Adipocyte (in vitro differentiated cells): ENCODE data around the gene DNAH17.

ENCODE experiments used
- DNase-seq: peaks from one replicate; pipeline ENCODE4 v3.0.0-alpha.2; 2015; ENCODE audit warnings: low read depth
- H3K27me3 ChIP-seq: replicated peaks from 2 replicates; pipeline ENCODE4 v1.7.0; 2013; ENCODE audit warnings: mild to moderate bottlenecking, low read length, moderate library complexity; ENCODE audit not compliant: control insufficient read depth, insufficient read depth
- H3K36me3 ChIP-seq: 2 replicates; pipeline ENCODE4 v1.7.0; 2013; ENCODE audit warnings: low read length, mild to moderate bottlenecking, moderate library complexity; ENCODE audit not compliant: control insufficient read depth, insufficient read depth, severe bottlenecking
- H3K4me1 ChIP-seq: 2 replicates; pipeline ENCODE4 v1.7.0; 2013; ENCODE audit warnings: mild to moderate bottlenecking, low read length, moderate library complexity; ENCODE audit not compliant: control insufficient read depth, insufficient read depth
- H3K4me3 ChIP-seq: 2 replicates; pipeline ENCODE4 v1.7.0; 2013; ENCODE audit warnings: mild to moderate bottlenecking, low read length, moderate library complexity
- H3K9ac ChIP-seq: 2 replicates; pipeline ENCODE4 v1.7.0; 2013; ENCODE audit warnings: mild to moderate bottlenecking, low read length, moderate library complexity
- H3K9me3 ChIP-seq: 2 replicates; pipeline ENCODE4 v1.7.0; 2013; ENCODE audit warnings: mild to moderate bottlenecking, low read length, moderate library complexity; ENCODE audit not compliant: control insufficient read depth

Gene DNAH17

GRCh38 chr17:78588258-78589030 lies 11.2 kb upstream of the DNAH17 start:
- Histone ChIP-seq H3K9ac (no peak overlapping the region), H3K9me3 (no peaks in the 10 kb centered on the region), H3K4me3 (no peak overlapping the region), H3K36me3 (no peaks in the 10 kb centered on the region), H3K27me3 (peaks cover 26% of the 10 kb centered on the region), H3K4me1 (peaks cover 24% of the 10 kb centered on the region)
- no peak for DNase-seq

DNA sequence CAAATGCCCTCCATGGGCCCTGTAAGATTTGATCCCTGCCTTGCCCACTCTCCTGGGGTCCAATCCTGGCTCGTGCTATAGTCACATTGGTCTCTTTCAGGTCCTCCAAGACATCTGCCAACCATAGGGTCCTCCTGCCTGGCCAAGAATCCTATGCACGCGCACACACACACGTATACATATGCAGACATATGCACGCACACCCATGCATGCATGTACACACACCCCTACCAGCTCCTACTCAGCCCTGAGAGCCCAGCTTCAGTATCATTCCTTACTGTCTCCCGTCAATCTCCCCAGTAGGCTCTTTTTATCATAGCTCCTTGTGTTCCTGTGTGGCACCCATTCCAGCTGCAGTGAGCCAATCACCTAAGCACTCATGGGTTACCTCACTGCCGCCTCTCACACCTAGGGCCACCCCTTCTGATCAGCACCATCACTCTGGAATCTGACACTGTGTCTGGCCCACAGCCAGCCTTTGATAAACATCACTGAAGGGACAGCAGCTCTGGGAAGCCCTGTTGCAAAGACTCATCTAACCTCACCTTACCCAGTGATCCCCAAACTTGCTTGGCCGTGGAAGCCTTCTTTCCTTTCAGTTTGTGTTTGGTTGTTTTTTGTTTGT lies 7.9 kb upstream of the DNAH17 start:
- no peak for DNase-seq
- Histone ChIP-seq H3K9ac (no peak overlapping the region), H3K9me3 (no peaks in the 10 kb centered on the region), H3K4me1 (peaks cover 7% of the 10 kb centered on the region), H3K4me3 (no peak overlapping the region), H3K36me3 (no peaks in the 10 kb centered on the region), H3K27me3 (peaks cover 42% of the 10 kb centered on the region)

DNA sequence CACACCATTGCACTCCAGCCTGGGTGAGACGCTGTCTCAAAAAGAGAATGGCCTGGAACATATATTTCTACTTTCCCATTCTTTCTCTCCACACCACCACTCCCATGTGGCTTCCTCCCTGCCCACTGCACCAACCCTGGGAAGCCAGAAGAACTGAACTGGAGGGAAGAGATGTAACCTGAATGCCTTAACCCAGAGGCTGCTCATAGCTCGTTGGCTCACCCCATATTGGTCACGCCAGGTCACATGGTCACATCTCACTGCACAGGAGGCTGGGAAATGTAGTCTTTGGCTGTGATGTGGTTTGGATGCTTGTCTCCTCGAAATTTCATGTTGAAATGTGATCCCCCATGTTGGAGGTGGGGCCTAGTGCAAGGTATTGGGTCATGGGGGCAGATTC lies 5.9 kb upstream of the DNAH17 start:
- Histone ChIP-seq H3K4me3 (no peak overlapping the region), H3K36me3 (no peaks in the 10 kb centered on the region), H3K27me3 (peaks cover 45% of the 10 kb centered on the region), H3K4me1 (no peaks in the 10 kb centered on the region), H3K9ac (no peak overlapping the region), H3K9me3 (no peaks in the 10 kb centered on the region)
- DNase-seq, result no peak

DNA sequence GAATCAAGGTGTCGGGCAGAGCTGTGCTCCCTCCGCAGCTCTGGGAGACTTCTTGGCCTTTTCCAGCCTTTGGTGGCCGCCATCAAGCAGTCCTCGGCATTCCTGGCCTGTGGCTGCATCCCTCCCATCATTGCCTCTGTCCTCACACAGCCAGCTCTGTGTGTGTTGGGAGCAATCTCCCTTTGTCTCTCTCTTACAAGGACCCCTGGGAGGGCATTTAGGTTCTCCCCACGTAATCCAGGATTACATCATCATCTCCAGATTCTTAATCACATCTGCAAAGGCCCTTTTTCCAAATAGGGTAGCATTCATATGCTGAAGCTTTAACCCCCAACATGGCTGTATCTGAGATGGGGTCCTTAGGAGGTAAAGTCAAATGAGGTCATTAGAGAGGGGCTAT lies 4.1 kb upstream of the DNAH17 start:
- no peaks in the 10 kb centered on the region for H3K4me1 ChIP-seq
- H3K9me3 ChIP-seq, result no peaks in the 10 kb centered on the region
- DNase-seq, result no peak

GRCh38 chr17:78580277-78580804 lies 3.1 kb upstream of the DNAH17 start:
- Histone ChIP-seq H3K9me3 (no peaks in the 10 kb centered on the region), H3K27me3 (peaks cover 30% of the 10 kb centered on the region), H3K9ac (no peak overlapping the region), H3K4me1 (no peaks in the 10 kb centered on the region), H3K36me3 (no peaks in the 10 kb centered on the region), H3K4me3 (no peak overlapping the region)
- DNase-seq, result no peak

More for the DNA sequence above, 4.1 kb upstream of the DNAH17 start:
- Histone ChIP-seq H3K9ac (no peak overlapping the region), H3K27me3 (peaks cover 31% of the 10 kb centered on the region), H3K4me3 (no peak overlapping the region), H3K36me3 (no peaks in the 10 kb centered on the region)

GRCh38 chr17:78576389-78577112 lies 645 bp downstream of the DNAH17 start:
- Histone ChIP-seq H3K9me3 (no peaks in the 10 kb centered on the region), H3K36me3 (no peaks in the 10 kb centered on the region), H3K4me1 (no peaks in the 10 kb centered on the region), H3K4me3 (no peak overlapping the region), H3K27me3 (peaks cover 47% of the 10 kb centered on the region), H3K9ac (no peak overlapping the region)
- no peak for DNase-seq

GRCh38 chr17:78575899-78576298 lies 1.3 kb downstream of the DNAH17 start:
- Histone ChIP-seq H3K4me3 (no peak overlapping the region), H3K27me3 (peaks cover 49% of the 10 kb centered on the region), H3K4me1 (no peaks in the 10 kb centered on the region), H3K9me3 (no peaks in the 10 kb centered on the region), H3K9ac (no peak overlapping the region), H3K36me3 (no peaks in the 10 kb centered on the region)
- no peak for DNase-seq

DNA sequence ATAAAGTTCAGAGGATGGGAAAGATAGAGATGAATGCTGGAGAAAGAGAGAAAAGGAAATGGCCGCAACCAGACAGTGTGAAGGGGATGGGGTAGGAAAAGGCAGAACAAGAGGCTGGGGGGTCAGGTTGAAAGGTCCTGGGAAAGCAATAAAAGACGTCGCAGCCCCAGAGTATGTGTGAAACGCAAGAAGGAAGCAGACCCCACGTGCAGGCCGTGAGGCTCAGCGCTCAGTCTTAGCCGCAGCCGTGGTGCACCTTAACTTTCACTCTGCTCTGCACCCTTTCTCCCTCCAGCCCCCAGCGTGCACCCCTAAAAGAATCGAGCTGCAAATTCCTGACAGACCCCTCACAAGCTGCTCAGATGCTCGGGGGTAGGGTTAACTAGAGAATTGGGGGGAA lies 1.9 kb downstream of the DNAH17 start:
- peaks cover 48% of the 10 kb centered on the region for H3K27me3 ChIP-seq
- no peaks in the 10 kb centered on the region for H3K9me3 ChIP-seq
- no peaks in the 10 kb centered on the region for H3K36me3 ChIP-seq
- H3K9ac ChIP-seq, result no peak overlapping the region
- no peak for DNase-seq
- H3K4me1 ChIP-seq, result no peaks in the 10 kb centered on the region
- H3K4me3 ChIP-seq, result no peak overlapping the region

DNA sequence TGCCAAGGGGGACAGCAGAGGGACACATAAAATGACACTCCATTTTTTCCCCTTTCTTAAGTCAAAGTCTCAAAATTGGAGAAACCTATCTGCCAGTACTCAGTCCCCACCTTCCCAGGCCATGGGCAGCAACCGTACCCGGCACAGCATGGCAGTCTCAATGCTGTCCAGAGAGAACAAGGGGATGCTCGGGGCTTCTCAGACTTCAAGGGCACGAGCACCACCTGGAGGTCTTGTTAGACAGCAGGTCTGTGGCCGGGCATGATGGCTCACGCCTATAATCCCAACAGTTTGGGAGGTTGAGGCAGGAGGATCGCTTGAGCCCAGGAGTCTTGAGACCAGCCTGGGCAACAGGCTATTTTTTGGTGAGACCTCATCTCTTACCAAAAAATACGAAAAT lies 3.2 kb downstream of the DNAH17 start:
- no peaks in the 10 kb centered on the region for H3K9me3 ChIP-seq
- H3K9ac ChIP-seq, result no peak overlapping the region
- DNase-seq, result no peak
- H3K4me3 ChIP-seq, result no peak overlapping the region
- H3K4me1 ChIP-seq, result no peaks in the 10 kb centered on the region
- peaks cover 44% of the 10 kb centered on the region for H3K27me3 ChIP-seq
- no peaks in the 10 kb centered on the region for H3K36me3 ChIP-seq

DNA sequence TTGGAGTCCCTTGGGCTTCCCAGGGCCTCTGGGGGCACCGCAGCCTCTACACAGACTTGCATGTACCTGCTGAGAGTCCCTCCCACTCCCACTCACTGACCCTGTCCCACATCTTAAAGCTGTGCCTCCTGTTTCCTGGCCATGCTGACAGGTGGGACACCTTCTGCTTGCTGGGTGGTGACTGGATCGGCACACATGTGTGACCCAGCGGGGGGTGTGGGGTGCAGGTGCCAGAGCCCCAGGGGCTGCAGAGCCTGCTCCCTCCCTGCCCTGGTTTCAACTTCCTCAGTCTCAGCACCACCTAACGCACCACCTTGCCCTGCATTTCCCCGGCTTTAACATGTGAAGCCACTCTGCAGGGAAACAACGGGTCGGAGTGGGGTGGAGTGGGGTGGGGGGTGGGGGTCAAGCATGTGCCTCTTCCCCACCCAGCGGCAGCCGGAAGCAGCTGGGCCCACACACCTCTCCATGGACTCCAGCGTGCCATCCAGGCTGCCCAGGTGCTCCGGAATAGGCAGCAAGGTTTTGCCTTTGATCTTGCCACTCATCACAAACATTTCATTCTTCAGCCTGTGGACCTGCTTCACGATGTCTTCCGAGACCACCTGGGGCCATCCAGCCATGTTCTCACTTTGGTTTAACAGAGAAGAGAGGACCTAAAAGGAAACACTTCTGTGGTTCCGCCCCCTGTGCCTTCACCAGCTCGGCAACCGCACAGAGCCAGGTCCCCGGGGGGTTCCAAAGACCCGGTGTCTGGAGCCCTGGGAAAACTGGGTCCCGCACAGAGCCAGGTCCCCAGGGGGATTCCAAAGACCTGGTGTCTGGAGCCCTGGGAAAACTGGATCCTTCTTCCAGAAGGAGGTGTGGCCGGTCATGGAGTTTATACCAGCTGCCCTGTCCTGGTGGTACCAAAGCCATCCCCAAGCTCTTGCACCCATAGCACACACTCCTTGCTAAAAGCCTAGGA lies 4.7 kb downstream of the DNAH17 start:
- H3K9me3 ChIP-seq, result no peaks in the 10 kb centered on the region
- DNase-seq, result no peak
- no peak overlapping the region for H3K4me3 ChIP-seq
- no peaks in the 10 kb centered on the region for H3K4me1 ChIP-seq
- no peak overlapping the region for H3K9ac ChIP-seq
- no peaks in the 10 kb centered on the region for H3K36me3 ChIP-seq
- peaks cover 44% of the 10 kb centered on the region for H3K27me3 ChIP-seq
